A549 (cell line): Measurements from ENCODE around the gene APCDD1L. TPM values are rescaled to one million over a fixed set of nuclear protein-coding genes. Genes with fewer than 3 reads are reported as not detected.

Experiments used
- ATAC-seq, 2 experiments: fragments of 200-7000 bp in 1 of 2; fragments of >200 bp in 1 of 2; cut with Nextera tagmentation in 1 of 2; cut with Tn5 transposase in 1 of 2; 3 replicates each; pipeline versions ENCODE4 v1.8.0 to v1.9.1; 2018 to 2020; ENCODE audit warnings: mild to moderate bottlenecking in 1 of 2, moderate library complexity in 1 of 2
- CTCF ChIA-PET: fragments of 300-600 bp; sonication (Branson Sonifier 250); formaldehyde crosslinking; extraction: SDS; loops from one replicate; lab custom pipeline; 2021; ENCODE audit warnings: antibody characterized with exemption, inconsistent platforms; lab: Yijun Ruan, JAX
- POLR2A ChIA-PET: fragments of 350-600 bp; formaldehyde crosslinking; extraction: SDS; loops from one replicate; lab custom pipeline; 2021; ENCODE audit warnings: antibody characterized with exemption, inconsistent platforms; lab: Yijun Ruan, JAX
- DNase-seq, 2 experiments: peaks; one replicate each; pipeline versions ENCODE4 v3.0.0 to v3.0.0-alpha.2; 2011 to 2016; ENCODE audit warnings: low read depth in 1 of 2, low spot score in 1 of 2
- FAIRE-seq: peaks from 2 replicates; lab custom pipeline; 2011; peaks lifted over from hg19 to GRCh38; lab: Jason Lieb, UNC
- H3K27ac ChIP-seq, 2 experiments: fragments of >200 bp; sonication (Bioruptor Twin); formaldehyde crosslinking; 3 replicates each; pipeline ENCODE4 v1.5.1; 2016 to 2017
- H3K4me1 ChIP-seq: fragments of >200 bp; sonication (Bioruptor Twin); formaldehyde crosslinking; 3 replicates; pipeline ENCODE4 v1.6.1; 2016
- H3K4me2 ChIP-seq: fragments of >200 bp; sonication (Bioruptor Twin); formaldehyde crosslinking; 3 replicates; pipeline ENCODE4 v1.6.1; 2016
- H3K4me3 ChIP-seq: fragments of >200 bp; sonication (Bioruptor Twin); formaldehyde crosslinking; 3 replicates; pipeline ENCODE4 v1.5.1; 2016
- H3K9me3 ChIP-seq: fragments of >200 bp; sonication (Bioruptor Twin); formaldehyde crosslinking; 3 replicates; pipeline ENCODE4 v1.6.1; 2016
- ATOH8 ChIP-seq: fragments of 250-450 bp; sonication (Bioruptor Pico); IDR thresholded peaks from 2 replicates; pipeline ENCODE4 v1.5.0; 2020; ENCODE audit warnings: low read depth, mild to moderate bottlenecking, moderate library complexity
- BCL3 ChIP-seq: fragments of >200 bp; sonication (Bioruptor Twin); formaldehyde crosslinking; IDR thresholded peaks from 3 replicates; pipeline ENCODE4 v1.6.1; 2016
- BHLHE40 ChIP-seq: IDR thresholded peaks from 2 replicates; pipeline ENCODE4 v1.6.1; 2012; ENCODE audit warnings: low read depth, low read length, inconsistent platforms
- CEBPB ChIP-seq, 2 experiments: fragments of >200 bp in 1 of 2; sonication (Bioruptor Twin) in 1 of 2; formaldehyde crosslinking in 1 of 2; IDR thresholded peaks; 2 replicates each; pipeline ENCODE4 v1.6.1; 2012 to 2016
- CHD4 ChIP-seq: fragments of 200-600 bp; sonication (generic); IDR thresholded peaks from 2 replicates; pipeline ENCODE4 v1.6.1; 2016; ENCODE audit warnings: antibody characterized with exemption, mild to moderate bottlenecking, borderline replicate concordance
- CTCF ChIP-seq: fragments of >200 bp; sonication (Bioruptor Twin); formaldehyde crosslinking; IDR thresholded peaks from 3 replicates; pipeline ENCODE4 v1.5.1; 2016
- EP300 ChIP-seq, 2 experiments: fragments of >200 bp; sonication (Bioruptor Twin); formaldehyde crosslinking; IDR thresholded peaks; 2 replicates in 1 of 2; 3 replicates in 1 of 2; pipeline ENCODE4 v1.6.1; 2016 to 2017
- FOXS1 ChIP-seq: fragments of 250-450 bp; sonication (Bioruptor Pico); IDR thresholded peaks from 2 replicates; pipeline ENCODE4 v1.5.0; 2020; ENCODE audit warnings: mild to moderate bottlenecking, moderate library complexity
- GATA3 ChIP-seq: IDR thresholded peaks from 2 replicates; pipeline ENCODE4 v1.6.1; 2012; ENCODE audit warnings: borderline replicate concordance
- HDAC2 ChIP-seq: fragments of 200-600 bp; sonication (generic); IDR thresholded peaks from 2 replicates; pipeline ENCODE4 v1.6.1; 2016
- HES2 ChIP-seq: fragments of >200 bp; sonication (Bioruptor Twin); formaldehyde crosslinking; IDR thresholded peaks from 2 replicates; pipeline ENCODE4 v1.6.1; 2016
- HOXA7 ChIP-seq: fragments of 250-450 bp; sonication (Bioruptor Pico); IDR thresholded peaks from 2 replicates; pipeline ENCODE4 v1.5.0; 2020; ENCODE audit warnings: mild to moderate bottlenecking, moderate library complexity
- HOXB13 ChIP-seq: fragments of 250-450 bp; sonication (Bioruptor Pico); IDR thresholded peaks from 2 replicates; pipeline ENCODE4 v1.5.0; 2020; ENCODE audit warnings: low read depth, mild to moderate bottlenecking, moderate library complexity
- HOXB5 ChIP-seq: fragments of 250-450 bp; sonication (Bioruptor Pico); IDR thresholded peaks from 2 replicates; pipeline ENCODE4 v1.5.0; 2020; ENCODE audit warnings: mild to moderate bottlenecking, moderate library complexity
- MAFK ChIP-seq: fragments of 450-650 bp; IDR thresholded peaks from 2 replicates; pipeline ENCODE4 v1.6.1; 2014; ENCODE audit not compliant: partially characterized antibody
- MAX ChIP-seq: IDR thresholded peaks from 2 replicates; pipeline ENCODE4 v1.6.1; 2012
- MAZ ChIP-seq: fragments of 150-350 bp; IDR thresholded peaks from 2 replicates; pipeline ENCODE4 v1.6.1; 2014; ENCODE audit warnings: antibody characterized with exemption, low read depth, low read length, borderline replicate concordance
- MYC ChIP-seq: IDR thresholded peaks from 2 replicates; pipeline ENCODE4 v1.6.1; 2012; ENCODE audit warnings: mild to moderate bottlenecking, inconsistent platforms, low read length, improper control_type of control experiment, borderline replicate concordance
- NR3C1 ChIP-seq: fragments of >200 bp; sonication (Bioruptor Twin); formaldehyde crosslinking; IDR thresholded peaks from 3 replicates; pipeline ENCODE4 v1.6.1; 2017
- POLR2AphosphoS2 ChIP-seq: conservative IDR thresholded peaks from 2 replicates; pipeline ENCODE4 v1.6.1; 2012; ENCODE audit warnings: low read length, improper control_type of control experiment, inconsistent platforms
- RARB ChIP-seq: fragments of 250-450 bp; sonication (Bioruptor Pico); IDR thresholded peaks from 2 replicates; pipeline ENCODE4 v1.8.0; 2021; ENCODE audit warnings: mild to moderate bottlenecking, moderate library complexity
- REST ChIP-seq: fragments of 200-600 bp; sonication (generic); IDR thresholded peaks from 2 replicates; pipeline ENCODE4 v1.6.1; 2016; ENCODE audit warnings: antibody characterized with exemption, mild to moderate bottlenecking, moderate library complexity
- TFCP2L1 ChIP-seq: fragments of 250-450 bp; sonication (Bioruptor Pico); IDR thresholded peaks from 2 replicates; pipeline ENCODE4 v1.5.0; 2021; ENCODE audit warnings: mild to moderate bottlenecking
- TP53 ChIP-seq: fragments of 250-450 bp; sonication (Bioruptor Pico); IDR thresholded peaks from 2 replicates; pipeline ENCODE4 v1.5.0; 2021; ENCODE audit warnings: mild to moderate bottlenecking, moderate library complexity
- ZNF302 ChIP-seq: fragments of 250-450 bp; sonication (Bioruptor Pico); IDR thresholded peaks from 2 replicates; pipeline ENCODE4 v1.9.0; 2021; ENCODE audit warnings: inconsistent platforms, mild to moderate bottlenecking, moderate library complexity
- WGBS: methylation state at CpG from one replicate; pipeline ENCODE4 v1.1.6; 2017; ENCODE audit errors: missing lambda C conversion rate; 5-methylcytosine and 5-hydroxymethylcytosine counted together
- polyA plus RNA-seq, 4 experiments: library from polyadenylated mRNA; depleted of rRNA in 3 of 4; stranded (reverse); fragments of >200 nt; fragmentation: RNase III in 1 of 4; extraction: RNeasy Plus Mini Kit Qiagen cat#74134 plus additional on column Dnase treatment in 1 of 4; gene quantifications; 2 replicates in 3 of 4; 3 replicates in 1 of 4; pipeline ENCODE4 v1.2.3, GENCODE V29; 2011 to 2017

APCDD1L gene
- polyA plus RNA-seq, 2 of the 4 experiments (the other 2 are of a cell fraction): not detected

- Histone ChIP-seq H3K4me3 (no peak overlapping the region), H3K4me2 (no peak overlapping the region), H3K9me3 (no peaks in the 10 kb centered on the region), H3K27ac (no peak overlapping the region), H3K4me1 (peaks cover 39% of the 10 kb centered on the region)
- DNase-seq (no peak), FAIRE-seq (no peak), ATAC-seq (no peak)
- ChIA-PET POLR2A (no interaction called here), CTCF (interaction anchor here (2.3 kb wide), 1 partner anchor 12 kb away, joined by 6 read pairs; no protein-coding TSS in a partner anchor)
- no peak for TF ChIP-seq BHLHE40
- no peak for TF ChIP-seq RARB (CRISPR knock-in tag)
- no peak for TF ChIP-seq MYC
- TF ChIP-seq HOXA7 (CRISPR knock-in tag): no peak
- no peak for TF ChIP-seq ATOH8 (CRISPR knock-in tag)
- no peak for TF ChIP-seq TP53 (CRISPR knock-in tag)
- TF ChIP-seq TFCP2L1 (CRISPR knock-in tag): no peak
- WGBS: 91% methylated on average over 6 of the region's 6 CpGs
Observed at GRCh38 chr20:58435237-58435636, 80.0 kb downstream of the APCDD1L start.

- no peak for DNase-seq
- Histone ChIP-seq H3K27ac (no peak overlapping the region), H3K4me3 (no peak overlapping the region), H3K4me1 (peaks cover 33% of the 10 kb centered on the region), H3K4me2 (no peak overlapping the region), H3K9me3 (no peaks in the 10 kb centered on the region)
- POLR2A ChIA-PET: no interaction called here
- no peak for ATAC-seq
- no peak for FAIRE-seq
- CTCF ChIA-PET: interaction anchor here (2.3 kb wide), 1 partner anchor 13 kb away, joined by 6 read pairs; no protein-coding TSS in a partner anchor
- 94% methylated on average over 5 of the region's 5 CpGs for WGBS
- TF ChIP-seq HES2 (no peak), CEBPB (IDR thresholded peaks at IDR 0.05) (no peak), HDAC2 (no peak), HOXB13 (no peak), FOXS1 (CRISPR knock-in tag) (no peak), ZNF302 (CRISPR knock-in tag) (no peak), MYC (no peak)
Observed at GRCh38 chr20:58434326-58434725, 80.9 kb downstream of the APCDD1L start.

- no peaks in the 10 kb centered on the region for H3K9me3 ChIP-seq
- peak in 1 of 2 experiments; percentile 49; a peak in 3 of 6 replicates for ATAC-seq
- no peak overlapping the region for H3K27ac ChIP-seq
- no peak for FAIRE-seq
- H3K4me1 ChIP-seq: peaks cover 30% of the 10 kb centered on the region
- no peak for DNase-seq
- no peak overlapping the region for H3K4me3 ChIP-seq
- ChIA-PET POLR2A (no interaction called here), CTCF (interaction anchor here (0.6 to 2.3 kb wide), 2 partner anchors 14 to 181 kb away, joined by 3 to 6 read pairs; no protein-coding TSS in a partner anchor)
- H3K4me2 ChIP-seq: no peak overlapping the region
- WGBS: 56% methylated on average over 1 of the region's 1 CpG
- no peak for TF ChIP-seq CTCF
- no peak for TF ChIP-seq HOXB5 (CRISPR knock-in tag)
- TF ChIP-seq EP300 (IDR thresholded peaks at IDR 0.05): no peak
- TF ChIP-seq NR3C1: no peak
- TF ChIP-seq GATA3: no peak
- no peak for TF ChIP-seq FOXS1 (CRISPR knock-in tag)
- TF ChIP-seq MAFK: no peak
- TF ChIP-seq MAZ: no peak
- no peak for TF ChIP-seq BCL3
- TF ChIP-seq HOXB13: no peak
- TF ChIP-seq POLR2AphosphoS2: no peak
- no peak for TF ChIP-seq REST
- no peak for TF ChIP-seq CHD4
- no peak for TF ChIP-seq TP53 (CRISPR knock-in tag)
- TF ChIP-seq MAX: no peak
Observed at GRCh38 chr20:58433759-58434158, 81.4 kb downstream of the APCDD1L start.
